ENCODE data around the gene RPL38.

DNA sequence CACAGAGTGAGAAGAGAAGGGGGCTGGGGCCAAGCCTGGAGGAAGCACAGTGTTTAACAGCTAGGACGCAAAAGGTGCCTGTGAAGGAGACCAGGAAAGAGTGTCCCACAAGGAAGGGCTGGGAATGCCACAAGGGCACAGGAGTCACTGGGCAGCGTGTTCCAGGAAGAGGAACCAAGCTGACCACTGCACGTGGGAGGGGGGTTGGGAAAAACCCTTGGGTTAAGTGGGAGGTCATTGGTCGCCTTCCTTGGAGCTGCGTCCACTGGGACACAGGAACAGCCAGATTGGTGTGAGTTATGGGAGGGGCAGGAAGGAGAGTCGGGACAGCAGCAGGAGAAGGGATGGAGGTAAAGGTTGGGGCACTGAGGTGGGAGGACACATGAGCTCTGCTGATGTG, 22.8 kb downstream of the RPL38 start:
- TF ChIP-seq, protein P1, sequence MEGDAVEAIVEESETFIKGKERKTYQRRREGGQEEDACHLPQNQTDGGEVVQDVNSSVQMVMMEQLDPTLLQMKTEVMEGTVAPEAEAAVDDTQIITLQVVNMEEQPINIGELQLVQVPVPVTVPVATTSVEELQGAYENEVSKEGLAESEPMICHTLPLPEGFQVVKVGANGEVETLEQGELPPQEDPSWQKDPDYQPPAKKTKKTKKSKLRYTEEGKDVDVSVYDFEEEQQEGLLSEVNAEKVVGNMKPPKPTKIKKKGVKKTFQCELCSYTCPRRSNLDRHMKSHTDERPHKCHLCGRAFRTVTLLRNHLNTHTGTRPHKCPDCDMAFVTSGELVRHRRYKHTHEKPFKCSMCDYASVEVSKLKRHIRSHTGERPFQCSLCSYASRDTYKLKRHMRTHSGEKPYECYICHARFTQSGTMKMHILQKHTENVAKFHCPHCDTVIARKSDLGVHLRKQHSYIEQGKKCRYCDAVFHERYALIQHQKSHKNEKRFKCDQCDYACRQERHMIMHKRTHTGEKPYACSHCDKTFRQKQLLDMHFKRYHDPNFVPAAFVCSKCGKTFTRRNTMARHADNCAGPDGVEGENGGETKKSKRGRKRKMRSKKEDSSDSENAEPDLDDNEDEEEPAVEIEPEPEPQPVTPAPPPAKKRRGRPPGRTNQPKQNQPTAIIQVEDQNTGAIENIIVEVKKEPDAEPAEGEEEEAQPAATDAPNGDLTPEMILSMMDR (conservative IDR thresholded peaks at IDR 0.05 in 1 of 2, IDR thresholded peaks at IDR 0.05 in 1 of 2; ENCODE audit: extremely low read depth in 1 of 2, insufficient read depth in 1 of 2, low read depth in 1 of 2, low read length in 2 of 2) = no peak
- no peak for TF ChIP-seq EZH2 (IDR thresholded peaks at IDR 0.05; ENCODE audit: borderline replicate concordance, low read length)
